GM23338 (cell line): ENCODE data around the gene BICC1. TPM values are rescaled to one million over a fixed set of nuclear protein-coding genes. Genes with fewer than 3 reads are reported as not detected.

ENCODE experiments used
- ATAC-seq: fragments of 200-7000 bp; cut with Tn5 transposase; 3 replicates; pipeline ENCODE4 v1.9.1; 2020
- DNase-seq: peaks from one replicate; pipeline ENCODE4 v3.0.0-alpha.2; 2015; ENCODE audit warnings: low spot score
- H2AFZ ChIP-seq: fragments of 200-600 bp; sonication (generic); 2 replicates; pipeline ENCODE4 v1.8.0; 2016; ENCODE audit warnings: antibody characterized with exemption, mild to moderate bottlenecking, moderate library complexity
- H3F3A ChIP-seq: fragments of 200-600 bp; sonication (generic); replicated peaks from 2 replicates; pipeline ENCODE4 v1.8.0; 2017; ENCODE audit warnings: antibody characterized with exemption, mixed run types, low read depth
- H3K27ac ChIP-seq: fragments of 200-600 bp; sonication (generic); 2 replicates; pipeline ENCODE4 v1.6.1; 2016; ENCODE audit warnings: low read depth
- H3K27me3 ChIP-seq: fragments of 200-600 bp; sonication (generic); 2 replicates; pipeline ENCODE4 v1.8.0; 2016; ENCODE audit warnings: mild to moderate bottlenecking, mixed run types, moderate library complexity; ENCODE audit not compliant: insufficient read depth
- H3K36me3 ChIP-seq: fragments of 200-600 bp; sonication (generic); 2 replicates; pipeline ENCODE4 v1.8.0; 2016; ENCODE audit warnings: mild to moderate bottlenecking; ENCODE audit not compliant: insufficient read depth
- H3K4me1 ChIP-seq: fragments of 200-600 bp; sonication (generic); 2 replicates; pipeline ENCODE4 v1.8.0; 2016; ENCODE audit warnings: mild to moderate bottlenecking, moderate library complexity; ENCODE audit not compliant: insufficient read depth
- H3K4me2 ChIP-seq: fragments of 200-600 bp; sonication (generic); 2 replicates; pipeline ENCODE4 v1.7.1; 2017; ENCODE audit warnings: mixed run types
- H3K4me3 ChIP-seq: fragments of 200-600 bp; sonication (generic); 2 replicates; pipeline ENCODE4 v1.6.1; 2016; ENCODE audit warnings: mixed run types
- H3K79me2 ChIP-seq: fragments of 200-600 bp; sonication (generic); replicated peaks from 2 replicates; pipeline ENCODE4 v1.8.0; 2017; ENCODE audit warnings: mild to moderate bottlenecking; ENCODE audit not compliant: insufficient read depth
- H3K9me2 ChIP-seq: fragments of 200-600 bp; sonication (generic); 2 replicates; pipeline ENCODE4 v1.8.0; 2017; ENCODE audit not compliant: insufficient read depth
- H4K20me1 ChIP-seq: fragments of 200-600 bp; sonication (generic); replicated peaks from 2 replicates; pipeline ENCODE4 v1.8.0; 2017; ENCODE audit warnings: mild to moderate bottlenecking; ENCODE audit not compliant: insufficient read depth
- H3K27ac Mint-ChIP-seq: 2 replicates; pipeline ENCODE4 v1.8.0; 2020; ENCODE audit warnings: inconsistent platforms, mild to moderate bottlenecking, moderate library complexity, mixed read lengths
- H3K27me3 Mint-ChIP-seq: 3 replicates; pipeline ENCODE4 v1.8.0; 2022; ENCODE audit warnings: low read depth, mild to moderate bottlenecking, moderate library complexity, mixed read lengths, inconsistent platforms; ENCODE audit not compliant: insufficient read depth, poor library complexity
- H3K36me3 Mint-ChIP-seq: 3 replicates; pipeline ENCODE4 v1.8.0; 2021; ENCODE audit warnings: low read depth, mild to moderate bottlenecking, inconsistent platforms, moderate library complexity, mixed read lengths
- H3K4me1 Mint-ChIP-seq: 3 replicates; pipeline ENCODE4 v1.8.0; 2020; ENCODE audit warnings: mild to moderate bottlenecking, inconsistent platforms, mixed read lengths
- H3K4me3 Mint-ChIP-seq: 3 replicates; pipeline ENCODE4 v1.8.0; 2021; ENCODE audit warnings: moderate library complexity, mild to moderate bottlenecking, inconsistent platforms, mixed read lengths
- H3K9me3 Mint-ChIP-seq: 3 replicates; pipeline ENCODE4 v1.8.0; 2020; ENCODE audit warnings: moderate library complexity, mild to moderate bottlenecking, inconsistent platforms, mixed read lengths
- EZH2 ChIP-seq: fragments of 200-600 bp; sonication (generic); IDR thresholded peaks from one replicate; pipeline ENCODE4 v1.8.0; 2017; ENCODE audit warnings: antibody characterized with exemption, mild to moderate bottlenecking, low read depth; ENCODE audit not compliant: unreplicated experiment
- polyA plus RNA-seq: library from polyadenylated mRNA; unstranded; fragments of >200 nt; fragmentation: Nextera tagmentation; extraction: Ambion mirVana; gene quantifications from 2 replicates; pipeline ENCODE4 v1.2.1, GENCODE V29; 2016
- total RNA-seq: library from RNA; depleted of rRNA; stranded (reverse); fragments of >200 nt; shearing (Covaris generic); gene quantifications from 2 replicates; pipeline ENCODE4 v1.2.3, GENCODE V29; 2014
- TF ChIP-seq, protein P1 (sequence below): IDR thresholded peaks from one replicate; pipeline ENCODE4 v1.6.1; 2018; ENCODE audit warnings: antibody characterized with exemption; ENCODE audit not compliant: unreplicated experiment
- TF ChIP-seq, protein P2 (sequence below): fragments of 250-450 bp; sonication (Bioruptor Pico); IDR thresholded peaks from 2 replicates; pipeline ENCODE4 v1.5.0; 2020; ENCODE audit warnings: mild to moderate bottlenecking, moderate library complexity

BICC1 gene
- total and polyA plus RNA-seq, 2 experiments from 2014 or later = 1.3 to 2.2 TPM

DNA sequence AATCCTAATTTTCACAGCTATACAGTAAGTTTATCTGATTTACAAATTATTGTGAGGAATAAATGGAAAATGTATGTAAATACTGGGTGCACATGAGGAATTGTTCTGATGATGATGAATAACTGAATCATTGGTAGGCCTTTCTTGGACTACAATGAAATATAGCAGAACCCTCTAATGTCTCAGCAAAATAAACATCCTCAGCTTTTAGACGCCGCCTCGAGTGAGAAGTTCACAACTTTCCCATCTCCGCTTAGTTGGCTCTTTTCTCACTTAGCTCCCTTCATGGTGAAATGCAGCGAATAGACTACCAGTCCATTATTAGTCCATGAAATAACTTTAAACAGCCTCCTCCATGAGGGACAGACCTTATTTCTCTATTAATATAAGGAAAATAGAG is 182.3 kb downstream of the BICC1 start:
- Mint-ChIP-seq H3K4me1 (peaks cover 10% of the 10 kb centered on the region), H3K9me3 (peaks cover 4% of the 10 kb centered on the region; the same call in 1 of the 3 replicates), H3K27ac (no peak overlapping the region), H3K36me3 (no peaks in the 10 kb centered on the region), H3K4me3 (no peak overlapping the region), H3K27me3 (no peaks in the 10 kb centered on the region)
- Histone ChIP-seq H4K20me1 (no peaks in the 10 kb centered on the region), H2AFZ (no peak overlapping the region), H3K79me2 (no peaks in the 10 kb centered on the region), H3F3A (no peaks in the 10 kb centered on the region), H3K36me3 (no peaks in the 10 kb centered on the region), H3K4me2 (no peak overlapping the region), H3K4me1 (peaks cover 9% of the 10 kb centered on the region; the same call in 1 of the 2 replicates), H3K9me2 (peaks cover 4% of the 10 kb centered on the region), H3K4me3 (no peak overlapping the region), H3K27me3 (no peaks in the 10 kb centered on the region), H3K27ac (no peak overlapping the region)
- DNase-seq = no peak
- ATAC-seq = no peak
- TF ChIP-seq, protein P1, sequence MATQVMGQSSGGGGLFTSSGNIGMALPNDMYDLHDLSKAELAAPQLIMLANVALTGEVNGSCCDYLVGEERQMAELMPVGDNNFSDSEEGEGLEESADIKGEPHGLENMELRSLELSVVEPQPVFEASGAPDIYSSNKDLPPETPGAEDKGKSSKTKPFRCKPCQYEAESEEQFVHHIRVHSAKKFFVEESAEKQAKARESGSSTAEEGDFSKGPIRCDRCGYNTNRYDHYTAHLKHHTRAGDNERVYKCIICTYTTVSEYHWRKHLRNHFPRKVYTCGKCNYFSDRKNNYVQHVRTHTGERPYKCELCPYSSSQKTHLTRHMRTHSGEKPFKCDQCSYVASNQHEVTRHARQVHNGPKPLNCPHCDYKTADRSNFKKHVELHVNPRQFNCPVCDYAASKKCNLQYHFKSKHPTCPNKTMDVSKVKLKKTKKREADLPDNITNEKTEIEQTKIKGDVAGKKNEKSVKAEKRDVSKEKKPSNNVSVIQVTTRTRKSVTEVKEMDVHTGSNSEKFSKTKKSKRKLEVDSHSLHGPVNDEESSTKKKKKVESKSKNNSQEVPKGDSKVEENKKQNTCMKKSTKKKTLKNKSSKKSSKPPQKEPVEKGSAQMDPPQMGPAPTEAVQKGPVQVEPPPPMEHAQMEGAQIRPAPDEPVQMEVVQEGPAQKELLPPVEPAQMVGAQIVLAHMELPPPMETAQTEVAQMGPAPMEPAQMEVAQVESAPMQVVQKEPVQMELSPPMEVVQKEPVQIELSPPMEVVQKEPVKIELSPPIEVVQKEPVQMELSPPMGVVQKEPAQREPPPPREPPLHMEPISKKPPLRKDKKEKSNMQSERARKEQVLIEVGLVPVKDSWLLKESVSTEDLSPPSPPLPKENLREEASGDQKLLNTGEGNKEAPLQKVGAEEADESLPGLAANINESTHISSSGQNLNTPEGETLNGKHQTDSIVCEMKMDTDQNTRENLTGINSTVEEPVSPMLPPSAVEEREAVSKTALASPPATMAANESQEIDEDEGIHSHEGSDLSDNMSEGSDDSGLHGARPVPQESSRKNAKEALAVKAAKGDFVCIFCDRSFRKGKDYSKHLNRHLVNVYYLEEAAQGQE = no peak
- TF ChIP-seq, protein P2, sequence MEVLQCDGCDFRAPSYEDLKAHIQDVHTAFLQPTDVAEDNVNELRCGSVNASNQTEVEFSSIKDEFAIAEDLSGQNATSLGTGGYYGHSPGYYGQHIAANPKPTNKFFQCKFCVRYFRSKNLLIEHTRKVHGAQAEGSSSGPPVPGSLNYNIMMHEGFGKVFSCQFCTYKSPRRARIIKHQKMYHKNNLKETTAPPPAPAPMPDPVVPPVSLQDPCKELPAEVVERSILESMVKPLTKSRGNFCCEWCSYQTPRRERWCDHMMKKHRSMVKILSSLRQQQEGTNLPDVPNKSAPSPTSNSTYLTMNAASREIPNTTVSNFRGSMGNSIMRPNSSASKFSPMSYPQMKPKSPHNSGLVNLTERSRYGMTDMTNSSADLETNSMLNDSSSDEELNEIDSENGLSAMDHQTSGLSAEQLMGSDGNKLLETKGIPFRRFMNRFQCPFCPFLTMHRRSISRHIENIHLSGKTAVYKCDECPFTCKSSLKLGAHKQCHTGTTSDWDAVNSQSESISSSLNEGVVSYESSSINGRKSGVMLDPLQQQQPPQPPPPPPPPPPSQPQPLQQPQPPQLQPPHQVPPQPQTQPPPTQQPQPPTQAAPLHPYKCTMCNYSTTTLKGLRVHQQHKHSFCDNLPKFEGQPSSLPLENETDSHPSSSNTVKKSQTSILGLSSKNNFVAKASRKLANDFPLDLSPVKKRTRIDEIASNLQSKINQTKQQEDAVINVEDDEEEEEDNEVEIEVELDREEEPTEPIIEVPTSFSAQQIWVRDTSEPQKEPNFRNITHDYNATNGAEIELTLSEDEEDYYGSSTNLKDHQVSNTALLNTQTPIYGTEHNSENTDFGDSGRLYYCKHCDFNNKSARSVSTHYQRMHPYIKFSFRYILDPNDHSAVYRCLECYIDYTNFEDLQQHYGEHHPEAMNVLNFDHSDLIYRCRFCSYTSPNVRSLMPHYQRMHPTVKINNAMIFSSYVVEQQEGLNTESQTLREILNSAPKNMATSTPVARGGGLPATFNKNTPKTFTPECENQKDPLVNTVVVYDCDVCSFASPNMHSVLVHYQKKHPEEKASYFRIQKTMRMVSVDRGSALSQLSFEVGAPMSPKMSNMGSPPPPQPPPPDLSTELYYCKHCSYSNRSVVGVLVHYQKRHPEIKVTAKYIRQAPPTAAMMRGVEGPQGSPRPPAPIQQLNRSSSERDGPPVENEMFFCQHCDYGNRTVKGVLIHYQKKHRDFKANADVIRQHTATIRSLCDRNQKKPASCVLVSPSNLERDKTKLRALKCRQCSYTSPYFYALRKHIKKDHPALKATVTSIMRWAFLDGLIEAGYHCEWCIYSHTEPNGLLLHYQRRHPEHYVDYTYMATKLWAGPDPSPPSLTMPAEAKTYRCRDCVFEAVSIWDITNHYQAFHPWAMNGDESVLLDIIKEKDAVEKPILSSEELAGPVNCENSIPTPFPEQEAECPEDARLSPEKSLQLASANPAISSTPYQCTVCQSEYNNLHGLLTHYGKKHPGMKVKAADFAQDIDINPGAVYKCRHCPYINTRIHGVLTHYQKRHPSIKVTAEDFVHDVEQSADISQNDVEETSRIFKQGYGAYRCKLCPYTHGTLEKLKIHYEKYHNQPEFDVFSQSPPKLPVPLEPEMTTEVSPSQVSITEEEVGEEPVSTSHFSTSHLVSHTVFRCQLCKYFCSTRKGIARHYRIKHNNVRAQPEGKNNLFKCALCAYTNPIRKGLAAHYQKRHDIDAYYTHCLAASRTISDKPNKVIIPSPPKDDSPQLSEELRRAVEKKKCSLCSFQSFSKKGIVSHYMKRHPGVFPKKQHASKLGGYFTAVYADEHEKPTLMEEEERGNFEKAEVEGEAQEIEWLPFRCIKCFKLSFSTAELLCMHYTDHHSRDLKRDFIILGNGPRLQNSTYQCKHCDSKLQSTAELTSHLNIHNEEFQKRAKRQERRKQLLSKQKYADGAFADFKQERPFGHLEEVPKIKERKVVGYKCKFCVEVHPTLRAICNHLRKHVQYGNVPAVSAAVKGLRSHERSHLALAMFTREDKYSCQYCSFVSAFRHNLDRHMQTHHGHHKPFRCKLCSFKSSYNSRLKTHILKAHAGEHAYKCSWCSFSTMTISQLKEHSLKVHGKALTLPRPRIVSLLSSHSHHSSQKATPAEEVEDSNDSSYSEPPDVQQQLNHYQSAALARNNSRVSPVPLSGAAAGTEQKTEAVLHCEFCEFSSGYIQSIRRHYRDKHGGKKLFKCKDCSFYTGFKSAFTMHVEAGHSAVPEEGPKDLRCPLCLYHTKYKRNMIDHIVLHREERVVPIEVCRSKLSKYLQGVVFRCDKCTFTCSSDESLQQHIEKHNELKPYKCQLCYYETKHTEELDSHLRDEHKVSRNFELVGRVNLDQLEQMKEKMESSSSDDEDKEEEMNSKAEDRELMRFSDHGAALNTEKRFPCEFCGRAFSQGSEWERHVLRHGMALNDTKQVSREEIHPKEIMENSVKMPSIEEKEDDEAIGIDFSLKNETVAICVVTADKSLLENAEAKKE (CRISPR knock-in tag) = no peak
- no peak for TF ChIP-seq EZH2
